ENCODE data around the gene UBE2J2.
A peak's percentile ranks its signal among the peaks of the same experiment; 100 is the strongest.

UBE2J2 gene

GRCh38 chr1:1284221-1285101 is 10.8 kb upstream of the UBE2J2 start:
- Histone ChIP-seq H3K9me3 (ENCODE audit: insufficient read depth, low read depth, low read length) (no peaks in the 10 kb centered on the region), H3K4me1 (ENCODE audit: insufficient read depth, low read length) (no peaks in the 10 kb centered on the region), H3K27ac (ENCODE audit: low read depth, low read length) (no peak overlapping the region), H3K36me3 (ENCODE audit: insufficient read depth, low read length) (no peaks in the 10 kb centered on the region), H3K27me3 (ENCODE audit: insufficient read depth, low read length) (no peaks in the 10 kb centered on the region), H3K9ac (ENCODE audit: low read depth, low read length) (no peak overlapping the region), H3K4me3 (ENCODE audit: low read length) (no peak overlapping the region)
- 93% methylated on average over 28 of the region's 32 CpGs for WGBS

GRCh38 chr1:1283821-1284220 is 10.2 kb upstream of the UBE2J2 start:
- no peak overlapping the region for H3K9ac ChIP-seq (ENCODE audit: low read depth, low read length)
- 62% methylated on average over 4 of the region's 9 CpGs for WGBS
- no peak overlapping the region for H3K4me3 ChIP-seq (ENCODE audit: low read length)
- no peaks in the 10 kb centered on the region for H3K4me1 ChIP-seq (ENCODE audit: insufficient read depth, low read length)
- no peaks in the 10 kb centered on the region for H3K36me3 ChIP-seq (ENCODE audit: insufficient read depth, low read length)
- H3K27me3 ChIP-seq (ENCODE audit: insufficient read depth, low read length) = no peaks in the 10 kb centered on the region
- no peaks in the 10 kb centered on the region for H3K9me3 ChIP-seq (ENCODE audit: insufficient read depth, low read depth, low read length)
- no peak overlapping the region for H3K27ac ChIP-seq (ENCODE audit: low read depth, low read length)

GRCh38 chr1:1282998-1283397 is 9.3 kb upstream of the UBE2J2 start:
- H3K27me3 ChIP-seq (ENCODE audit: insufficient read depth, low read length) = no peaks in the 10 kb centered on the region
- WGBS = 93% methylated on average over 14 of the region's 14 CpGs
- no peaks in the 10 kb centered on the region for H3K36me3 ChIP-seq (ENCODE audit: insufficient read depth, low read length)
- no peak overlapping the region for H3K4me3 ChIP-seq (ENCODE audit: low read length)
- H3K4me1 ChIP-seq (ENCODE audit: insufficient read depth, low read length) = no peaks in the 10 kb centered on the region
- no peak overlapping the region for H3K27ac ChIP-seq (ENCODE audit: low read depth, low read length)
- H3K9me3 ChIP-seq (ENCODE audit: insufficient read depth, low read depth, low read length) = no peaks in the 10 kb centered on the region
- H3K9ac ChIP-seq (ENCODE audit: low read depth, low read length) = no peak overlapping the region

- Histone ChIP-seq H3K27ac (ENCODE audit: low read depth, low read length) (no peak overlapping the region), H3K9me3 (ENCODE audit: insufficient read depth, low read depth, low read length) (no peaks in the 10 kb centered on the region), H3K27me3 (ENCODE audit: insufficient read depth, low read length) (no peaks in the 10 kb centered on the region), H3K9ac (ENCODE audit: low read depth, low read length) (no peak overlapping the region), H3K4me3 (ENCODE audit: low read length) (no peak overlapping the region), H3K36me3 (ENCODE audit: insufficient read depth, low read length) (no peaks in the 10 kb centered on the region), H3K4me1 (ENCODE audit: insufficient read depth, low read length) (no peaks in the 10 kb centered on the region)
- 83% methylated on average over 26 of the region's 26 CpGs for WGBS
These were observed 8.1 kb upstream of the UBE2J2 start for GRCh38 chr1:1281533-1282321.

GRCh38 chr1:1280782-1281481 is 7.3 kb upstream of the UBE2J2 start:
- Histone ChIP-seq H3K9ac (ENCODE audit: low read depth, low read length) (no peak overlapping the region), H3K9me3 (ENCODE audit: insufficient read depth, low read depth, low read length) (no peaks in the 10 kb centered on the region), H3K27me3 (ENCODE audit: insufficient read depth, low read length) (no peaks in the 10 kb centered on the region), H3K36me3 (ENCODE audit: insufficient read depth, low read length) (no peaks in the 10 kb centered on the region), H3K4me3 (ENCODE audit: low read length) (no peak overlapping the region), H3K4me1 (ENCODE audit: insufficient read depth, low read length) (no peaks in the 10 kb centered on the region), H3K27ac (ENCODE audit: low read depth, low read length) (no peak overlapping the region)
- 92% methylated on average over 21 of the region's 21 CpGs for WGBS

GRCh38 chr1:1279028-1279427 is 5.4 kb upstream of the UBE2J2 start:
- Histone ChIP-seq H3K27me3 (ENCODE audit: insufficient read depth, low read length) (no peaks in the 10 kb centered on the region), H3K36me3 (ENCODE audit: insufficient read depth, low read length) (no peaks in the 10 kb centered on the region), H3K4me3 (ENCODE audit: low read length) (no peak overlapping the region), H3K9ac (ENCODE audit: low read depth, low read length) (no peak overlapping the region), H3K9me3 (ENCODE audit: insufficient read depth, low read depth, low read length) (no peaks in the 10 kb centered on the region), H3K4me1 (ENCODE audit: insufficient read depth, low read length) (no peaks in the 10 kb centered on the region), H3K27ac (ENCODE audit: low read depth, low read length) (no peak overlapping the region)
- 93% methylated on average over 16 of the region's 17 CpGs for WGBS

- no peaks in the 10 kb centered on the region for H3K27me3 ChIP-seq (ENCODE audit: insufficient read depth, low read length)
- no peaks in the 10 kb centered on the region for H3K9me3 ChIP-seq (ENCODE audit: insufficient read depth, low read depth, low read length)
- no peaks in the 10 kb centered on the region for H3K4me1 ChIP-seq (ENCODE audit: insufficient read depth, low read length)
These were observed 5.0 kb upstream of the UBE2J2 start for GRCh38 chr1:1278620-1279019.

GRCh38 chr1:1275836-1276235 is 2.2 kb upstream of the UBE2J2 start:
- Histone ChIP-seq H3K27ac (ENCODE audit: low read depth, low read length) (no peak overlapping the region), H3K4me1 (ENCODE audit: insufficient read depth, low read length) (no peaks in the 10 kb centered on the region; the same call in 1 of the 2 replicates)

More at GRCh38 chr1:1278620-1279019, 5.0 kb upstream of the UBE2J2 start:
- Histone ChIP-seq H3K36me3 (ENCODE audit: insufficient read depth, low read length) (no peaks in the 10 kb centered on the region), H3K4me3 (ENCODE audit: low read length) (no peak overlapping the region), H3K9ac (ENCODE audit: low read depth, low read length) (no peak overlapping the region), H3K27ac (ENCODE audit: low read depth, low read length) (no peak overlapping the region)
- 94% methylated on average over 13 of the region's 13 CpGs for WGBS

GRCh38 chr1:1274931-1275431 is 1.3 kb upstream of the UBE2J2 start:
- Histone ChIP-seq H3K27me3 (ENCODE audit: insufficient read depth, low read length) (no peaks in the 10 kb centered on the region), H3K4me1 (ENCODE audit: insufficient read depth, low read length) (no peaks in the 10 kb centered on the region; the same call in 1 of the 2 replicates), H3K27ac (ENCODE audit: low read depth, low read length) (no peak overlapping the region), H3K4me3 (ENCODE audit: low read length) (no peak overlapping the region), H3K9me3 (ENCODE audit: insufficient read depth, low read depth, low read length) (no peaks in the 10 kb centered on the region), H3K36me3 (ENCODE audit: insufficient read depth, low read length) (peaks cover 9% of the 10 kb centered on the region; the same call in 1 of the 2 replicates), H3K9ac (ENCODE audit: low read depth, low read length) (no peak overlapping the region)
- 97% methylated on average over 15 of the region's 15 CpGs for WGBS

More at GRCh38 chr1:1275836-1276235, 2.2 kb upstream of the UBE2J2 start:
- no peaks in the 10 kb centered on the region for H3K9me3 ChIP-seq (ENCODE audit: insufficient read depth, low read depth, low read length)
- H3K9ac ChIP-seq (ENCODE audit: low read depth, low read length) = no peak overlapping the region
- H3K4me3 ChIP-seq (ENCODE audit: low read length) = no peak overlapping the region
- H3K27me3 ChIP-seq (ENCODE audit: insufficient read depth, low read length) = no peaks in the 10 kb centered on the region
- 91% methylated on average over 9 of the region's 9 CpGs for WGBS
- peaks cover 9% of the 10 kb centered on the region; the same call in 1 of the 2 replicates for H3K36me3 ChIP-seq (ENCODE audit: insufficient read depth, low read length)

- no peak overlapping the region for H3K27ac ChIP-seq (ENCODE audit: low read depth, low read length)
- 34% methylated on average over 27 of the region's 31 CpGs for WGBS
- H3K27me3 ChIP-seq (ENCODE audit: insufficient read depth, low read length) = no peaks in the 10 kb centered on the region
- H3K9ac ChIP-seq (ENCODE audit: low read depth, low read length) = peak overlapping the region; percentile 74
- H3K4me3 ChIP-seq (ENCODE audit: low read length) = peak overlapping the region; percentile 95
- no peaks in the 10 kb centered on the region; the same call in 1 of the 2 replicates for H3K4me1 ChIP-seq (ENCODE audit: insufficient read depth, low read length)
- H3K36me3 ChIP-seq (ENCODE audit: insufficient read depth, low read length) = peaks cover 9% of the 10 kb centered on the region; the same call in 1 of the 2 replicates
- H3K9me3 ChIP-seq (ENCODE audit: insufficient read depth, low read depth, low read length) = no peaks in the 10 kb centered on the region
These were observed 761 bp upstream of the UBE2J2 start for GRCh38 chr1:1274299-1274930.

Data from HUES64 (cell line).